Measurements from ENCODE around the gene RASGRF1.

GRCh38 chr15:78923480-78924360, 166.9 kb downstream of the RASGRF1 start:
- TF ChIP-seq CTCF (IDR thresholded peaks at IDR 0.05; ENCODE audit: low read depth, low read length) (no peak), EZH2phosphoT487 (IDR thresholded peaks at IDR 0.05; ENCODE audit: low read depth) (no peak)

Measured in OCI-LY3 (cell line).